NCI-H187 treated with DMSO at 0.1 percent for 48 hours (cell line): Measurements from ENCODE around the gene HAUS3.
"Not testable (repeated sequence)": the region's sequence is repeated elsewhere in the genome, so short reads cannot be mapped to it uniquely, and the experiment has no call there.

Source experiments
- DNase-seq: peaks from one replicate; lab custom pipeline; 2025; lab: John Stamatoyannopoulos, UW

The HAUS3 gene

DNA sequence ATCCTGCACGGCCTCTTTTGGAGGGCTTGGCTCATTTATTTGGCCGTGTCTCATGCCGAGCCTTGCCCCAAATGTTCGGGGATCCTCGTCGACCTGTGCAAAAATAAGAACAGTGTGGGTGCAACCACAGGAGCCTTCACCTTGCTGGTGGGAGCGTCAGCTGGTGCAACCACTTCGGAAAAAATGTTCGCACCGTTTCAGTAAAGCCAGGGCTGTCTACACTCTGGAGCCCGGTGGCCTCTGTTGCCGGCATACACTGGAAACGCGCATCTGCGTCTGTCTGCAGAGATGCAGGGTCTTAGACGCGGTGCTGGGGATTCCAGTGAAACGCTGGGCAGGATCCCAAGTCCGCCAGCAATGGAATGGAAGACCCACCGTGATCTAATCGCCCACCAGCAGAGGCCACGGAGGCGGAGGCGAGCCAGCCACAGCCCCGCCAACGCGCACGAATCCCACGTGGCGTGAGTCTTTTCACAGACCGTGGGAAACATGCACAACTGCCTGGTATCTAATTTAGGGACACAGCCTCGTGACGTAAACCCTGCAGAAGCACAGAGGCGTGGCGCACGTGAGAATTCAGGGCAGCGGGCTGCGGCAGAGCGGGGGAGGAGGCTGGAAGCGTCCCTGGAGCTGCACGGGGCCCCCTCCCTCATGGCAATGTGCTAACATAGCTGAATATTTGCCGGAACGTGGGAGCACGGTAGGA is 33.8 kb upstream of the HAUS3 start:
- no peak for DNase-seq

DNA sequence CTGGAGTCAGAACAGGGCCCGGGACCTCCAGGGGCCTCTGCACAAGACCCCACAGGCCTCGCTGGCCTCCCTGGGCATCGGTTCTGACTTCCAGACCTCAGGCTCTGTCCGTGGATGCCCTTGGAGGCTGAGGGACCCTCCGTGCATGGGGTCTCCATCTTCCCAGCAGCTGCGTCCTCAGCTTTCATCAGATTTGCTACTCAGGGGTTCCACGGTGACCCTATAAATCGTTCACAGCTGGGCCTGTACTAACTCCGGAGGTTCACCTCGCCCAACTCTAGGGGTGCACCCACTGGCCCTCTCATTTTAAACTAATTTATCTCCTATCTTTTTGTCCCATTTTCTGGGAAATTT is 33.1 kb upstream of the HAUS3 start:
- not testable (repeated sequence) for DNase-seq

DNA sequence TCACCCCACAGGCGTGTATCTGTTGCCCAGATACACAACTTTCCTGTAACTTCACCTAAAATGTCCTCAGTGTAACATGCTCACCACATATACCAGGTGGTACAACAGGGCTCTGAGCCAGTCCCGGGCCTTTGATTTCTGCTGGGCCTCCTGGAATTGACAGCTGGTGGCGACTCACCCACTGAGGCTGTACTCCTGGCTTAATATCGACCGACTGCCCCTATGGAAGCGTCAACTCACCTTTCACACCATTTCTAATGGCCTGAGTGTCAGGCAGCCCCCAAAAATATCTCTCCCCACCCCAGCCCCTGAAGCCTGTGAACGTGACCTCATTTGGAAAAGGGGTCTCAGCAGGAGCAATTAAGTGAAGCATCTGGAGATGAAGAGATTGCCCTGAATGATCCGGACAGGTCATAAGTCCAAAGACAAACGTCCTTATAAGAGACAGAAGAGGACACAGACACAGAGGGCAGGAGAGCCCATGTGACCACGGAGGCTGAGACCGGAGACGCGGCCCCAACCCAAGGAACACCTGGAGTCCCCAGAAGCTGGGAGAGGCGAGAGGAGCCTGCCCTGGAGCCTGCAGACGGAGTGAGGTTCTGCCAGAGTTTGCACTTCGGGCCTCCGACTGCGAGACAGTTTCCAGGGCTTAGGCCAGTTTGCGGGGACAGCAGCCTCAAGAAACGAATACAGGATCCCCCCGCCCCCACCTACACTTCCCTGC is 32.6 kb upstream of the HAUS3 start:
- DNase-seq, result no peak

DNA sequence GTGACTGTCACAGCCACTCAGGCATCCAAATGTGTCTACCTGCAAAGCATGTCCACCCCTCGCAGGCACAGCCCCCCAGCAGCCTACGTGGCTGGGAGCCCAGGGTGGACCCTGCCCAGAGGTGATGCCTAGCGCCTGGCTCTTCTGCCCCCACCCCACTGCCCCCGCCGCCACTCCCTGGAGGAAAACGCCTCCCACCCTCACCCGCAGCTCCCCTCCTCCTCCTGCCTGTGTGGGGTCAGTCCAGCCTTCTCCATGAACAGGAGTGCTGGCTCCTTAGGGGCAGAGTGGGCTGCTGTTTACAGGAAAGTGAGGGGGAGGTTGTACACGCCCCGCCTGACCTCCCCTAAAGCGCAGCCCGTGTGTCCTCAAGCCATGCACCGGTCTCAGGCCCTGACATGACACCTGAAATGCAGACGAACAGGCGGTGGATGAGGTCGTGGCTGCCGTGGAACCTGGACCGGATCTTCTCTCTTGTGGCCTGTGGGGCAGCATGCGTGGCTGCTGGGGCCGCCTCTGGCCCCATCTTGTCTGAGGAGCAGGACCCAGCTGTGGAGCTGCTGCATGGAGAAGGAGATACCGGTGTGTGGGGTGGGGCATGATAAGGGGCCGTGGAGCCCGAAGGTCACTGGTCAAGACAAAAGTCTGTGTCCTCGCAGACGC is 31.9 kb upstream of the HAUS3 start:
- no peak for DNase-seq

DNA sequence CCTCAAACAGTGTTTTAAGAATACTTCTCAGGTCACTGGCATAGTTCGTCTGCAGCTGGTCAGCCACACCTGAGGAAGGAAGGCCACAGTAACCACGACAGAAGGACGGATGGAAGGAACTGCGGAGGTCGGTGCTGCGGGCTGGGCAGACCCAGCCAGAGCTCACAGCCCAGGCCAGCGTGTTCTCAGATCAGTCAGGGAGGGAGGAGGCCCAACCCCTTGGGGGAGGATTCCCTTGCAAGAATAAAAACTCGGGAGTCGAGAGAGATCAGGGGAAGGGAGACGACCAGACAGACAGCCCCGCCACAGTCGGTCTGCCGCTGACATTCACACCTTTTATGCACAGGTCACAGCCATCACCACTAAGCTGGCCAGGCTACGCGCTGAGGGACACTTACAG is 31.3 kb upstream of the HAUS3 start:
- DNase-seq, result no peak

DNA sequence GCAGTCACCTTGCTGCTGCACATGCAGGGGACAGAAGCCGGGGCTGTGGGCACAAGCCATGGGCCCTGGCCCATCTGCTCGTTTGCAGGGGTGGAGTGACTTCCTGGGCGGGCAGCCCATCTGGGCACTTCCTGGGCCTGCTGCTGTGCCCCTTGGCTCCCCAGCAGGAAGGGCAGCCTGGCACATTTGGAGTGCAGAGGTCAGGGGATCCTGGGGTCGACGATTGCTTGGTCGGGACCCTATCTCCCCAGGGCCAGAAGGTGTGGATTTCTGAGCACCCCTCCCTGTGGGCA is 30.9 kb upstream of the HAUS3 start:
- no peak for DNase-seq

DNA sequence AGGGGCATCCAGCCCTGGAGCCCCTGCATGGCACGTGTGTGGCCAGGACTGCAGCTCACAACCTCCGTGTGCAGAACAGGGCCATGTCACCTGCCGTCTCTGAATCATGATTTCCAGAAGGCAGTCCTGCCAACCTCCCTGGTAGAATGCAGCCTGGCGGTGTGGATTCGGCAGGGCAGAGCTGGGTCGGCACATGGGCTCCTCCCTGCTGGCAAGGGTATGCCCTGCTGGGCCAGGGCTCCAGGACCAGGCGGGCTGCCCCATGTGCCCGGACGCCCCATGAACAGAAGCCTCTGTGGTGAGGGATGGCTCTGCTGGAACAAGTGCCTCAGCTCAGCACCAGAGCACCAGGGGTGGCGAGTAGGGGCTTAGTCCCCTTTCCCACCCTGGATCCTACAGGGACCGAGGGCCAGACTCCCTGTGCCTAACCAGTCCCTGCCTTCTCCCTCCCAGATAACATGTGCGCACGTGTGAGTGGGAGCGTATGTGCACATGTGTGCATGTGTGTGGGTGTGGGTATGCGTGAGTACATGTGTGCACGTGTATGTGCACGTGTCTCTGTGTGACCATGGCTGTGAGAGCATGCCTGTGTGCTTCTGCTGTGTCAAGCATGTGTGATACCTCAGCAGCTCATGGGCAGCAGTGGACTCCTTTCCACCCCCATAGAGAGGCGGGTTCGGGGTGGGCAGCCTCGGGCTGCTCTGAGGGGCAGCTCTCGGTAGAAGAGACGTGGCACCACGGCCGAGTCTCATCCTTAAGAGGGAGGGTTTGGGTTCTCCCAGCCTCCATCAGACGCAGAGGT is 30.3 kb upstream of the HAUS3 start:
- DNase-seq, result no peak

DNA sequence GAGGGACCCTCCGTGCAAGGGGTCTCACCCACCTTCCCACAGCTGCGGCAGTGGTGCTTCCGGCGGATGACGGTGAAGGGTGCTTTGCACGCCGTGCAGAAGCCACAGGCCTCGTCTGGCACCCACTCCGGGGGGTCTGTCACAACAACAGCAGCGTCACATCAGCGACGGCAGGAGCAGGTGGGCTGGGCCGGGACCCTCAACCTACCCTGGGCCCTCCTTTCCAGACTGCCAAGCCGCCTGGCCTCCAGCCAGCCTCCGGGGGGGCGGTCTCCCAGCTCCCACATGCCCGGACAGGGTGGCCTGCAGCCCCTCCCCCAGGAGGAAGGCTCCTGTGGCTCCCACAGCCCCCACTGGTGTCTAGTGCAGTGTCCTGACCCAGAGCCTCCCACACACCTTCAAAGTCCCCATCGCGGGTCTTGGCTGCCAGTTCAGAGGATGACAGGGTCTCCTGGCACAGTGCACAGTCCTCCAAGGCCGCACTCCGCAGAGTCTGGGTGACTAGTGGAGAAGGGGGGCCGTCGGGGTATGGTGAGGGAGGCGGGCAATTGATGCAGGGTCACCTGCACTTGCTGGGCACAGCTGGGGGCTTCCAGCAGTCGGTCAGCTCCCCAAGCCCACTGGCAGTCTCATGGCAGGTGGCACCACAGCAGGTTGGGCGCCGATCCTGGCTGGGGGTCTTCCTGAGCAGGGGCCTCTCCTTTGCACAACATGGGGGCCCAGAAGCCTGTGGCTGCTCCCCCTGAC is 29.5 kb upstream of the HAUS3 start:
- no peak for DNase-seq

DNA sequence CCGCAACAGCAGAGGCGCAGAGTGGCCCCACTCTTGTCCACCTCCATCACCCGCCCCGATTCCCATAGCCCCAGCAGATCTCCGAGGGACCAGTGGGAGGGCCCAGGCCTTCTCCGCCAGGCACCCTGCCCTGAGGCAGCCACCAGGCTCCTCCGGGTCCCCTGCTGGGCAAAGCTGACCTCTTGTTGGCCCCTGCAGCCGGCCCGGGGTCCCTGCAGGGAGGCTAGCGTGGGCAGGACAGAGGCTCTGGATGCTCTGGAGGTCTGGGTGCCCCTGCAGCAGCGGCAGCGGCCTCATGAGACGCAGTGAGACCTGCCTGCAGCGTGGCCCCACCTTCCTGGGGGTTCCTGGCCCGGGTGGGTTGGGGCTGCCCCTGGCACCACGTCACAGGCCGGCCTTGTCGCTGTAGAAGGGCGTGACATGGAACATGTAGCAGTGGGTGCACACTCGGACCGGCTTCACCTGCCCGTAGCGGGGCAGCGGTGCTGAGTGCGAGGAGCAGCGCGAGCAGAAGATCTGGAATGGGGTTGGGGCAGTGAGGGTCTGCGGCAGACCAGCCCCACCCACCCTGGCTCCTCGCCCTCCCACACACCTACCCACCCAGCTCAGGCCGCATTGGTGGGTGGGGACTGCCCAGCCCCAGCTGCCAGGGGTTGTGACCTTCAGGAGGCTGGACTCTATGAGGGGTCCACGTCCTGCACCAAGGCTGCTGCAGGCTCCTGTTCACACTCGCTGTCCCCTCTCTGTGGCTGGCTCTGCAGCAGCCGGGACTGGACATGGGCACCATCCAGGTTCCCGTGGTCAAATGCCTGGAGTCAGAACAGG is 28.6 kb upstream of the HAUS3 start:
- DNase-seq, result no peak

DNA sequence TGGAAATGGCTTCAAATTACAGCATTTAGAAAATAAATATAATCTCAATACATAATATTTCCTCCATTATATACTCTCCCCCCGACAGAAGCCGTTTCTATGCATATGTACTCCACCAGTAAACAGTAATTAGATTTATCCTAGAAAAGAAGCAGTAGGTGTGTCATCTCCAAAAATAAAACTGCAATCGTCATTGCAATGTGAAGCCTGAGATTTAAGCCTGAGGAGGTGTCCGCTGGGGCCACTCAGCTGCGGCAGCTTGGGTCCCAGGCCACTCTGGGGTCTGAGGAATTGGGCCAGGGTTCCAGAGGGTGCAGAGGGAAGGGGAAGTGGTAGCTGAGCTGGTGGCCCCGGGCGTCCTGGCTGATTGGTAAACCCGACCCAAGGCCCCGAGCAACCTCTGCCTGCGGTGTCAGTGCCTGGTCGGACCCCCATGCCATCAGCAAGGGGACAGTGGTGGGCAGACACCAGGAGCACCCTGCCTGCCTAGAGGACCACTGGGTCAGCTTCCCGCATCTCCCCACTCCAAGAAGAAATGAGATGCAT is 27.8 kb upstream of the HAUS3 start:
- no peak for DNase-seq

DNA sequence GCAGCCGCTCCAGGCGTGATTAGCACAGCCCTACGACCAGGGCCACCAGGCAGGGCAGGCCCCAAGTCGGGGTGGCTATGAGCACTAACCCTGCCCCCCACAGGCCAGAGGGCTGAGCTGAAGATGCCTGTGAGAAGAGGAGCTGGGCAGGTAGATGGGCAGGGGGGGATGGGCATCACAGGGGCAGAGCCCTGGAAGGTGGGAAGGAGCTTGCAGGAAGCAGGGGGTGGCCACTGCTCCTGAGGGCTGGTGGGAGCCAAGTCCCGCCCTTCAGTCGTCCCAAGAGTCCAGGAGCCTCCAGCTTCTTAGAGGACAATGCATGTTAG is 27.2 kb upstream of the HAUS3 start:
- no peak for DNase-seq

DNA sequence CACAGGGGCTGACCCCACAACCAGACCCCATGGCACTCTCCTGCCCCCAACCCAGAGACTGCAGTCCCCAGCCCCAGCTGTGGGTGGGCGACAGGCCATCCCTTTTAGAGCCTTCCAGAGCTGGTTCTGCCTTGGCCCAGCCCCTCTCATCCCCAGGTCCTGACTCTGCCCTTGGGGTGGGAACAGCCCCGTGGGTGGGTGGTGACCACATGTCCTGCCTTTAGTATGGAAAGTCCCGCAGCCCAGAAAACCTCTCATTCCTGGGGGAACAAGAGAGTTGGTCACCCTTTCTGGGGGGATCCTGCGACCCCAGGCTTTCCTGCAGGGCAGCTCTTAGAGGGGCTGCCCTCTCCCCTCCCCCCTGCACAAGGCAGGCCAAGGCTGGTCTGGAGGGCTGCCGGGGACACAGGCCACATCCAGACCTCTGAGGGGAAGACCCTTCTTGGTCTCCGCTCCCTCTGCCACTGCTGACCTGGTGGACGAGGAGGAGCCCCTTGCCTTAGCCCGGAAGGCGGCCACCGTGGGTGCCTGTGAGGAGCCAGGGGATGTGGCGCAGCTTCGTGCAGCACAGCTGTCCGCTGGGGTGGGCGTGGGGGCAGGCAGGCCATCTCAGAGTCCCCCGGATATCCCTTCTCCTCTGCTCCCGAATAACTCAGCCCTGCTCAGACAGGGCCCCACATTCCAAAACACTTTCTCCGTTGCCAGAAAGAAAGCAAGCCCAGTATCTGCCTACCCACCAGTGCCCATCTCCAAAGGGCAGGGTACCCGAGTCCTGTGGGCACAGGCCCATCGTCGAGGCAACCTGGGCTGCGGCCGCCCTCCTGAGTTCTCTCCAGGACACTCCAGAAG is 26.7 kb upstream of the HAUS3 start:
- no peak for DNase-seq

DNA sequence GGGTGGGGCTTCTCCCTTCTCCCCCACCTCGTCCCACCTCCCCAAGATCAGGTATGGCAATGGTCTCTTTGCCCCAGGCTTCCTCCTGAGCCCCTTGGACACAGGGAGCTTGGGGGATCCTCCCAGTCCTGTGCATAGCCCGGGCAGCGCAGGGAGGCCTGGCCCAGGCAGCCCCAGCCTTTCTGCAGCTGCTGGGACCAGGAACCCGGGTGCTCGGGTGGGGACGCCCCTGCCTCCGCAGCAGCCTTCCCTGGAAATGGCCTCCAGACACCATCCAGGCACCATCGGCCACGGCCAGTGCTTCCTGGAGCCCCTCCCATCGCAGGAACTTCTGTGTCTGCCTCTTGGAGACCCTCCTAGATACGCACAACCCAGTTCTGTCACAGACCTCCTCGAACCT is 25.9 kb upstream of the HAUS3 start:
- no peak for DNase-seq

DNA sequence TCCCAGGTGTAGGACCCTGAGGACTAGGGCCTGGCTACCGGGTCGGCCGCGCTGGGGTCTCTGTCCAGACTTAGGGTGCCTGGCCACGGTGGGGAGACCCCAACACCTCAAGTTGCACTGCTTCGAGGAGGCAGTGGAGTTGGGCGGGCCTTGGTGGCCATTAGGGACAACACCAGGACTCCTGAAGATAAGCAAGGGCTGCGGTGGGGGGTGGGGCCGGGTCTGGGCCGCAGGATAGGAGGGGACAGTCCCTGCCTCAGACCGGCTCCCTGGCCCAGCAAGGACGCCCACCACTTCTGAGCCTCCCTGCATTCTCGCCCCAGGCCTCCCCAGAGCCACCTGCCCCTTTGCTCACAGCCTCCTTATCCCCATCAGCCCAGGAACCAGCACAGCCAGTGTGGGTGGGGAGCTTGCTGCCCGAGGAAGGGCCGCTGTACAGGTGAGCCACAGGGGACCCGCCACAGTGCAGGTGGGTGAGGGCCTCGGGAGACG is 25.4 kb upstream of the HAUS3 start:
- DNase-seq, result no peak

DNA sequence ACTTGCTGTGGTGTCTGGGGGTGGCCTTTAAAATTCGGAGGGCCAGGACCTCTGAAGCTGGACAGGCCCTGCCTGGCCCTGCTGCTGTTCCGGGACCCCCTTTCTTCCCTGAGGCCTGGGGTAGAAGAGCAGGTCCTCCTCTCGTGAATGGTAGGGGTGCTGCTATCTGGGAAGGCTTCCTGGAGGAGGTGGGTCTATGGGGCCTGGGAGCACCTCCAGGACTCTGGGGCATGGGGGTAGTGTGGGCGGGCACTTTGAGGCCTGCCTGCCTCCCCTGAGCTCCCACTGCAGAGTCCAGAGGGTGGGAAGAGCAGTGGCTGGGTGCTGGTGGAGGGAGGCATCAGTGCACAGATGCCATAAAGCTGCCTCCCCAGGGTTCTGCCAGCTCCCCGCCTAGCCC is 24.9 kb upstream of the HAUS3 start:
- DNase-seq, result no peak

DNA sequence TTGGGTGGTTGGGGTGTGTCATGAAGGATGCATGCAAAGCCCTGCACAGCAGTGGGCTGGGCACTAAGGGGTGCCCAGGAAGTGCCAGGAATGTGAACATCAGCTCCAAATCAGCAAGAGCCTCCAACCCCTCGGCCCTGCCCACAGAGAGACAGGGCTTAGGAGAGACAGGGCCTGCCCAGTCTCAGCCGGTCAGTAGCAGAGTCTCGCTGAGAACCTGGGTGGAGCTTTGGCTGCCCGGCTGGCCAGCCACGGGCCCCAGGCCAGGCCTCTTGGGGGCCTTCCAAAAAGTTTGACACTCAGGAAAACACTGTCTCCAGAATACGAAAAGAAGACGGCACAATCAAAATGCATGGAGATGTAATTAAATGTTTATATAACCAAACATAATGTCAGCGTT is 24.3 kb upstream of the HAUS3 start:
- no peak for DNase-seq

DNA sequence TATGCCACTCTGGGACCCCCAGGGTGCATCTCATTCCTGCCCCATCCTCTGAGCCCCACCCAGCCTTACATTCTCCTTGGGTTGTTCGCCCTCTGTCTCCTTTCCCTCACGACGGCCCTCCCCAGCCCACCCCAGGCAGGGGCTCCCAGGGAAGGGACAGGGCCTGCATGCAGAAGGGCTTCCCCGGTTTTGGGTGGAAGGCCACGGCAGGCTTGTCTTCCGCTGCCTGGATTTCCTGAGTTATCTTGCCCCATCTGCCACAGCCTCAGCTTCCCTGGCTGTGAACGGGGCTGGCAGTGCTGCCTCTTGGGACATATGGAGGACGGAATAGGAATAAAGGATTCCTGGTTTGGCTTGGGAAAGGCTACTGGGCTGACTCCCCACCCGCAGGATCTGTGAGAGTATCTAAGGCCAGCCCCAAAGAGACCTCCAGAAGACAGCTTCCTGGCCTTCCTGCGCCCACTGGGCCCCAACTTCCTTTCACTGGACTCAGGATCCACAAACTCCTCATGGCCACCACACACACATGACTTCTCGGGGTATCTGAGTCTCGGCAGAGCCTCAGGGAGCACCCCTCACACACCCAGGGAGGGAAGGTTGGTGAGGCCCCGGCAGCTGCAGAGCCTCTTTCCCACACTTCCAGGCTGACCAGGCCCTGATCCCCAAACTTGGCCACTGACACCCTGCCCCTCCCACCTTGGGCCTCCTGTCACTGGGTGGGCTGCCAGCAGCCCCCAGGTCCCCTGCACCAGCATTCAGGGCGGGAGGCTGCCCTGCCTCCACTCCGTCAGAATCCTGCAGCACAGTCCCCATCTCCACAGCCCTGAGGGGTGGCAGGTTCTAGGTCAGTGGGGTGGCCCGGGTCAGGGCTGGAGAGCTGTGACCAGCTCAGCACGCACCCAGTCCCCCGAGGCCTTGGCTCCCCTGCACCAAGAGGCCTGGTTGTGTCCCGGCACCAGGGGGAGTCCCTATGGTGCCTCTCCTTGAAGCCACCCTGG is 23.5 kb upstream of the HAUS3 start:
- no peak for DNase-seq

DNA sequence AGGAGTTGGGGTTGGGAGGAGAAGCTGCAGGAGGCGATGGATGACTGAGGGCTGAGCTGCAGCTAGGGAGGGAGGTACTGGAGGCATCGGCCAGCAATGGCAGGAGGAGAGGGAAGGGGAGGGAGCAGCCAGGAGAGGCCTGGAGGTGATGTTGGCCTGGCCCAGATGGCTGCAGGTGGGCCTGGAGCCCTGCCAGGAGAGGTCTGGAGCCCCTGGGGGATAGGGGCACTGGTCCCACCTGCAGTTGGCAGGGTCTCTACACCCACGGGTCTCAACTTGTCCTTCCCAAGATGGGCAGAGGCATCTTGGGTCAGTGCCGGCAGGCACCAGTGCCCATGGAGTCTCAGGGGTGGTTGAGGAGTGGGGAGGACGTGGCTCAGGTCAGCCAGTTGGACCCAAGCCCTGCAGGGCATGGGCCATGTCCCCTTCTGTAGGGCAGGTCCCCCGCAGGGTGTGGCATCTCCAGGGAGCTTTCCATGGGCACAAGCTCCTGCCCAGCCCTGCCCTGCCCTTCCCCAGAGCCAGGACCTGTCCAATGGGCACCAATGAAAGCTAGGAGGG is 22.6 kb upstream of the HAUS3 start:
- no peak for DNase-seq
